RPMI8226 (cell line): ENCODE data around the gene SLC30A5.
"Not testable (repeated sequence)": the region's sequence is repeated elsewhere in the genome, so short reads cannot be mapped to it uniquely, and the experiment has no call there.

Source experiments
- DNase-seq: peaks from one replicate; pipeline ENCODE4 v3.0.0-alpha.2; 2015

The SLC30A5 gene

DNA sequence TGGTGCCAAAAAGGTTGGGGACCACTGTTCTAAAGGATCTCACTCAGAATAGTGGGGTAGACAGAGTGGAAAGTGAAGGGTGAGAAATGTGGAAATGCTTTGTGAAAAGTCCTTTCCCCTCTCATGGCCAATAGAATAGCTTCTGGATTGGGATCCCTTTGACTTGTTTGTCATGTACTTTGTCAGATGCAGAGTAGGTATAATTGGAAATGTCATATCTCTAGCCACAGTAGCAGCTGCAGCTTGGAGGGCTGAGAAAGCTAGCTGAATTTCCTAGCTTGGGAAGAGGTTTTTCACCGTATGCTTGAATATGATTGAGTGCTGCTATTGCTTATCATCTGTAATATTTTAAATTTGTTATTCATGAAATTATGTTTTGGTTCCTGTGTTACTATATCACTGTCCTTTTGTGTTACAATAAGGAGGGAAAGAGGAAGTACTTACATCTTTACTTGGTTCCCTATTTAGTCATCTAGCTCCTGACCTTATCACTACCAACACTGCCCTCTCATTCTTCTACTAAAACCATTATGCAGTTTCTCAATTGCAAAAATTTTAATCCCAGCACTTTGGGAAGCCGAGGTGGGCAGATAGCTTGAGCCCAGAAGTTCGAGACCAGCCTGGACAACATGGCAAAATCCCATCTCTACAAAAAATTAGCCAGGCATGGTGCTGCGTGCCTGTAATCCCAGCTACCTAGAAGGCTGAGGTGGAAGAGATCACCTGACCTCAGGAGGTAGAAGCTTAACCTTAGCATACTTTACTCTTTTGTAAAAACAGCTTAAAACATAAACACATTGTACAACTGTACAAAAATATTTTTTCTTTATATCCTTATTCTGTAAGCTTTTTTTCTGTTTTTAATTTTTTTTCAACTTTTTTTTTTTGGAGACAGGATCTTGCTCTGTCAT is 12.4 kb downstream of the SLC30A5 start:
- no peak for DNase-seq

DNA sequence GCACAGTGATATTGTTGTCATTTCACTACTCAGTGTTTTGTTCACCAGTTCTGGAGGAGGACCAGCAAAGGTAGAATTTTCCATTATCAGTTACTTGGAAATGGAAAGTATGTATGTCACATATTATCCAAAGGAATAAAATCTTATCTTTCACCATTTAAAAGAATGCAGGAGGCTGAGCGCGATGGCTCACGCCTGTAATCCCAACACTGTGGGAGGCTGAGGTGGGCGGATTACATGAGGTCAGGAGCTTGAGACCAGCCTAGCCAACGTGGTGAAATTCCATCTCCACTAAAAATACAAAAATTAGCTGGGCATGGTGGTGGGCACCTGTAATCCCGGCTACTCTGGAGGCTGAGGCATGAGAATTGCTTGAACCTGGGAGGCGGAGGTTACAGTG is 14.6 kb downstream of the SLC30A5 start:
- not testable (repeated sequence) for DNase-seq

DNA sequence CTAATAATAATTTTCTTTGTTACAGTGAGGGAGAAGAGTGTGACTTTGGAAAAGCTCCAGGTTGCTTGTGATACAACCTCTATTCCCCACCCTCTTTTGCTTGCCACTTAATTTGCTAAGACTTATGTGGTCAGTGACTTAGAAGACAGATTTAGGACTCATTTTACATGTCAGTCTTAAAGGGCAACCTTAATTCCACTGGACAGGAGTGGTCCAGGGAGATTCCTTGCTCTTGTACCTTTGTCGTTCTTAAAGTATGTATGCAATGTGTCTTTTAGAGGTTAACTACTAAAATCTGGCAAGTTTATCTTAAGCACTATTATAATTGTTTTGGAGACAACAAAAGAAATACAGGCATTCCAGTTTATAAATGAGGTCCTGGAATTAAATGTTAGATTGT is 20.0 kb downstream of the SLC30A5 start:
- DNase-seq: no peak

DNA sequence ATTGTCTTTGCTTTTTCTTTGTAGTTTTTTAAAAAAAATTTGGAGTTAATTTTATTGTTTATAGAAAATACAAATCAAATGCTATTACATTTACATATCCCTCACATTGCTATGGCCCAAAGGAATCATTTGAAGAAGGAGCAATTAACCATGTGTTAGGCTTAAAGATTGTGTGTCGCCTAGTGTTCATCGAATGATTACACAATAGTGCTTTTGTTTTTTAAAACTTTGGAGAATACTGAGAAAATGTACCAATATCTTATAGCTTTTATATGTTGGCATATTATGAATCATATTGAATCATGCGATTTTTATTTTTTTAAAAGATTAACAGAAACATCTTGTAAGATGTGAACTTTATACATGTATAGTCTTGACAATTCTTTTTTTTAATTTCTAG is 21.7 kb downstream of the SLC30A5 start:
- DNase-seq: no peak

DNA sequence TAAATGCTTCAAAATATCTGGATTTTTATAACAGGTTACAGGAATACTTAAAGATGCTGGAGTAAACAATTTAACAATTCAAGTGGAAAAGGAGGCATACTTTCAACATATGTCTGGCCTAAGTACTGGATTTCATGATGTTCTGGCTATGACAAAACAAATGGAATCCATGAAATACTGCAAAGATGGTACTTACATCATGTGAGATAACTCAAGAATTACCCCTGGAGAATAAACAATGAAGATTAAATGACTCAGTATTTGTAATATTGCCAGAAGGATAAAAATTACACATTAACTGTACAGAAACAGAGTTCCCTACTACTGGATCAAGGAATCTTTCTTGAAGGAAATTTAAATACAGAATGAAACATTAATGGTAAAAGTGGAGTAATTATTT is 35.6 kb downstream of the SLC30A5 start:
- no peak for DNase-seq

DNA sequence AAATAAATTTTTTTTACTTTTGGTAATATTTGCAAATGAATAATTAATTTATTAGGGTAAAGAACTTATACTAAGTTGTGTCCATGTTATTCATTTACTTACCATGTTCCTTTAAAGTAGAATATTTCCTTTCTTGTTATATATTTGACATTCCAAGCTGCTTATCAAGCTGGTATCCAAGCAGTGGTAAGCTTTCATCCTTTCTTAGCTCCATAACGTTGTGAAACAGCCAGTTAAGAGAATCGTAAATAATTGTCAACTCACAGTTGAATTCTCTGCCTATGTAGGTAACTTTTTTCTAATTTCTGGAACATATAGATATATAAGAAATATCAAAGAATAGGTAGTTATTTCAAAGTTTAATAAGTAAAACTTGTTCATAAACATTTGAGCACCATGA is 36.4 kb downstream of the SLC30A5 start:
- DNase-seq: no peak

DNA sequence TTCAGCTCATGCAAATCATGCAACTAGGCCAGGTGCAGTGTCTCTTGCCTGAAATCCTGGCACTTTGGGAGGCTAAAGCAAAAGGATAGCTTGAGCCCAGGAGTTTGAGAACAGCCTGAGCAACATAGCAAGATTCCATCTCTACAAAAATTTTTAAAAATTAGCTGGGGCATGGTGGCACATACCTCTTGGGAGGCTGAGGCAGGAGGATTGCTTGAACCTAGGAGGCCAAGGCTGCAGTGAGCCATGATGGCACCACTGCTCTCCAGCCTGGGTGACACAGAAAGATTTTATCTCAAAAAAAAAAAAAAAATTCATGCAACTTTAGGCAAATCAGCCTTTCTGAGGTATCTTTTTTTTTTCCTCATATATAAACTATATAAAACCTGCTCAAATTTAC is 37.5 kb downstream of the SLC30A5 start:
- DNase-seq: no peak

DNA sequence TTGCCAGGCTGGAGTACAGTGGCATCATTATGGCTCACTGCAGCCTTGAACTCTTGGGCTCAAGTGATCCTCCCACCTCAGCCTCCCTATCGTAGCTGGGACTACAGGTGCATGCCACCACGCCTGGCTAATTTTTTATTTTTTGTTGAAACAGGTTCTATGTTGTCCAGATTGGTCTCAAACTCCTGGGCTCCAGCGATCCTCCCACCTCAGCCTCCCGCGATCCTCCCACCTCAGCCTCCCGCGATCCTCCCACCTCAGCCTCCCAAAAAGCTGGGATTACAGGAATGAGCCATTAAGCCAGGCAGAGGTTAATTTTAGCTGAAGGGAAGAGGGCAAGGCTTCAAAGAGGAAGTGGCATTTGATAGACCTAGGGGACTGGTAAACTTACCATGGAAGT is 40.3 kb downstream of the SLC30A5 start:
- DNase-seq: no peak

DNA sequence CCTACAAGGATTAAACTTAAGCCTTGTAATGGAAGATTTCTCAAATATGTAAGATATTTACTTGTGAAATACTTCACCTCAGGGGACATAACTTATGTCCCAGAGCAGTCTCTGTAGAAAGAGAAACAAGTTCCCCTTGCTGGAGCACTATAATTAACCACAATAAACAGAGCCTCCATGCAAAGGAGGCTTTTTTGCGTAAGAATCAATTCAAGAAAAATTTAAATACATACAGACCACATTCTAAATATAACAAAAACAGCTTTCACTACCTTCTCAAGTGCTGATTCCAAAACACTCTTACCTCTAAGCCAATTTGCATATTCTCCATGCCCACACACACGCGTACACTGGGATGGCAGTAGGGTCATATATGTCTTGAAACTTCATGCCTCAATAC is 42.5 kb downstream of the SLC30A5 start:
- no peak for DNase-seq

DNA sequence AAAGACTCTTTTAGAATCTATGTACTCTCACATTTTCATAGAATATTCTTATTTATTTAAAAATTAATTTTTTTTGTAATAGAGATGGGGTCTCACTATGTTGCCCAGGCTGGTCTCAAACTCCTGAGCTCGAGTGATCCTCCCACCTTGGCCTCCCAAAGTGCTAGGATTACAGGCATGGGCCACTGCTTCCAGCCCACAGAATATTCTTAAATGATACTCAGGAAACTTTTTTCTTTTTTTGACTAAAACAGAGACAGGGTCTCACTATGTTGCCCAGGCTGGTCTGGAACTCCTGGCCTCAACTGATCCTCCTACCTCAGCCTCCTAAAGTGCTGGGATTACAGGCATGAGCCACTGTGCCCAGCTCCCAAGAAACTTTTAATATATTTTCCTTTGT is 43.4 kb downstream of the SLC30A5 start:
- DNase-seq: not testable (repeated sequence)

DNA sequence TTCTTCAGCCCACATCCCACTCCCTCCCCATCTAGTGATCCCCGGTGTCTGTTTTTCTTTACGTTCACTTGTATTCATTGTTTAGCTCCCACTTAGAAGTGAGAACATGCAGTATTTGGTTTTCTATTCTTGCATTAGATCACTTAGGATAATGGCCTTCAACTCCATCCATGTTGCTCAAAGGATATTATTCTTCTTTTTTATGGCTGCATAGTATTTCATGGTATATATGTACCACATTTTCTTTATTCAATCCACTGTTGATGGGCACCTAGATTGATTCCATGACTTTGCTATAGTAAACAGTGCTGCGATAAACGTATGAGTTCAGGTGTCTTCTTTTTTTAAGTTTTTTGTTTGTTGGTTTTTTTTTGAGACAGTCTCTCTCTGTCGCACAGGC is 44.0 kb downstream of the SLC30A5 start:
- no peak for DNase-seq

DNA sequence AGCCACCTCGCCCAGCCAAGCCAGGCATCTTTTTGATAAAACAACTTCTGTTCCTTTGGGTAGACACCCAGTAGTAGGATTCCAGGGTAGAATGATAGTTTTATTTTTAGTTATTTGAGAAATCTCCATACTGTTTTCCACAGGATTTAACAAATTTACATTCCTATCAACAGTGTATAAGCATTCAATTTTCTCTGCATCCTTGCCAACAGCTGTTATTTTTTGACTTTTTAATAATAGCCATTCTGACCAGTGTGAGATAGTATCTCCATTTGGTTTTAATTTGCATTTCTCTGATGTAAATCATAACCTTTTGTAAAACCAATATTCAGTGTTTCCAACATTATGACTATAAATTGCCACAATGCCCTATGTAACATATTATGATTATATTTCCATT is 45.0 kb downstream of the SLC30A5 start:
- DNase-seq: no peak

DNA sequence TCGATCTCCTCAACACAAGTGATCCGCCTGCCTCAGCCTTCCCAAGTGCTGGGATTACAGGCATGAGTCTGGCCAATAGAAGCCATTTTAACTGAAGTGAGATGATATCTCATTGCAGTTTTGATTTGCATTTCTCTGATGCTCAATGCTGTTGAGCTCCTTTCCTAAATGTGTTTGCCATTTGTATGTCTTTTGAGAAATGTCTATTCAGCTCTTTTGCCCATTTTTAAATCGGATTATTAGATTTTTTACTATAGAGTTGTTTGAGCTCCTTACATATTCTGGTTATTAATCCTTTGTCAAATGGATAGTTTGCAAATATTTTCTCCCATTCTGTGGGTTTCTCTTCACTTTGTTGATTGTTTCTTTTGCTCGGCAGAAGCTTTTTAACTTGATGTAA is 46.4 kb downstream of the SLC30A5 start:
- not testable (repeated sequence) for DNase-seq

DNA sequence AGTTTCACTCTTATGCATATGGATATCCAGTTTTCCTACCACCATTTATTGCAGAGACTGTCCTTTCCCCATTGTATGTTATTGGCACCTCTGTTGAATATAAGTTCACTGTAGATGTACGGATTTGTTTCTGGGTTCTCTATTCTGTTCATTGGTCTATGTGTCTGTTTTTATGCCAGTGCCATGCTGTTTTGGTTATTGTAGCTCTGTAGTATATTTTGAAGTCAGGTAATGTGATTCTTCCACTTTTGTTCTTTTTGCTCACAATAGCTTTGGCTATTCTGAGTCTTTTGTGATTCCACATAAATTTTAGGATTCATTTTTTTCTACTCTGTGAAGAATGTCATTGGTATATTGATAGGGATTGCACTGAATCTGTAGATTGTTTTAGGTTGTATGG is 47.0 kb downstream of the SLC30A5 start:
- no peak for DNase-seq

DNA sequence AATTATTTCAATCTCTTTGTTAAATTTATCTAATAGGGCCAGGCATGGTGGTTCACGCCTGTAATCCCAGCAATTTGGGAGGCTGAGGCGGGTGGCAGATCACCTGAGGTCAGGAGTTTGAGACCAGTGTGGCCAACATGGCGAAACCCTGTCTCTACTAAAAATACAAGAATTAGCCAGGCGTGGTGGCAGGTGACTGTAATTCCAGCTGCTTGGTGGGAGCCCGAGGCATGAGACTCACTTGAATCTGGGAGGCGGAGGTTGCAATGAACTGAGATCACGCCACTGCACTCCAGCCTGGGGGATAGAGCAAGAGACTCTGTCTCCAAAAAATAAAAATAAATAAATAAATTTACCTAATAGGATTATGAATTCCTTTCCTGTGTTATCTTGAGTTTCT is 54.8 kb downstream of the SLC30A5 start:
- DNase-seq: not testable (repeated sequence)

DNA sequence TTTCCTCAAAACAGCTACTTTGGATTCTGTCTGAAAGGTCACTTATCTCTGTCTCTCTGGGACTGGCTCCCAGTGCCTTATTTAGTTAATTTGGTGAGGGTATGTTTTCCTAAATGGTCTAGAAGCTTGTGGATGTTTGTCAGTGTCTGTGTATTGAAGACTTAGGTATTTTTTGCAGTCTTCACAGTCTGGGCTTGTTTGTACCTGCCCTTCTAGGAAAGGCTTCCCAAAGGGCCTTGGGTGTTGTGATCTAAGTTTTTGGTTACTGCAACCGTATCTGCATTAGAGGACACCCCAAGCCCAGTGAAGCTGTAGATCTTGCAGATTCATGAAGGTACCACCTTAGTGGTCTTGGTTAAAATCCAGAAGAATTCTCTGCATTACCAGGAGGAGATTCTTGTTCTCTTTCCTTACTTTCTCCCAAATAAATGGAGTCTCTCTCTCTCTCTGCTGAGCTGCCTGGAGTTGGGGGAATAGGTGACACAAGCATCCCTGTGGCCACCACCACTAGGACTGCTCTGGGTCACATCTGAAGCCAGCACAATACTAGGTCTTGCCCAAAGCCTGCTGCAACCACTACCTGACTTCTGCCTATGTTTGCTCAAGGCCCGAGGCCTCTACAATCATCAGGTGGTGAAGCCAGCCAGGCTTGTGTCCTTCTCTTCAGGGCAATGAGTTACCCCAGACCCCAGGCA is 55.3 kb downstream of the SLC30A5 start:
- no peak for DNase-seq

DNA sequence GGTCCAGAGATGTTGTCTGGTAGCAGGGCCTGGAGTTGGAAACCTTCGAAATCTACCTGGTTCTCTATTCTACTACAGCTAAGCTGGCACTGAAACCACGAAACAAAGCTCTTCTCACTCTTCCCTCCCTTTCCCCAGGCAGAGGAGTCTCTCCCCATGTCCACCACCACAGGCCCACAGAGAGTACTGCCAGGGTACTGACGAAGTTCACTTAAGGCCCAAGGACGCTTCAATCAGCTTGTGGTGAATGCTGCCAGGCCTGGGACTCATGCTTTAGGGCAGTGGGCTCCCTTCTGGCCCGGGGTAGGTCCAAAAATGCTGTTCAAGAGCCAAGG is 55.8 kb downstream of the SLC30A5 start:
- DNase-seq: no peak

DNA sequence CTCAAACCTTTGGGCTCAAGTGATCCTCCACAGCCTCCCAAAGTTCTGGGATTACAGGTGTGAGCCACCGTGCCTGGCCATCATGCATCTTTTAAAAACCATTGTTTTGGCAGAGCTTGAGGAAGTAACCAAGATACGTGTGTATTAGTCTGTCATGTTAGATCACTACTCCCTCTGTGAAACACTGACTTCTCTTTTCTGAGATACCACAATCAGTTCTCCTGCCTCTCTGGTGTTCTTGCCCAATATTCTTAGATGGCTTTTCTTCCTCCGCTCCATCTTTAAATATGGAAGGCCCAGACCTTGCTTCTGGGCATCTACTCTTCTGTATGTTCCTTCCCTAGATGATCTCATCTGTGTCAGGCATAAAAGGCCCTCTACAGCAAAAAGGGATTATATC is 58.9 kb downstream of the SLC30A5 start:
- DNase-seq: no peak

DNA sequence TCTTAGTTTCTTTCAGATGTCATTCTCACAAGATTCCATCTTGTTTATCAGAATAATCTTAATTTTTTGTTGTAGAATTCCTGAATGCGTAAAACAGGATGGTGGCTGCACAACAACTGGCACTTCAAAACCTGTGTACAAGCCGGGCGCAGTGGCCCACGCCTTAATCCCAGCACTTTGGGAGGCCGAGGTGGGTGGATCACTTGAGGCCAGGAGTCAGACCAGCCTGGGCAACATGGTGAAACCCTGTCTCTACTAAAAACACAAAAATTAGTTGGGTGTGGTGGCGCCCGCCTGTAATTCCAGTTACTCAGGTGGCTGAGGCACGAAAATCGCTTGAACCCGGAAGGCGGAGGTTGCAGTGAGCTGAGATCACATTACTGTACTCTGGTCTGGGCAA is 62.6 kb downstream of the SLC30A5 start:
- DNase-seq: no peak

DNA sequence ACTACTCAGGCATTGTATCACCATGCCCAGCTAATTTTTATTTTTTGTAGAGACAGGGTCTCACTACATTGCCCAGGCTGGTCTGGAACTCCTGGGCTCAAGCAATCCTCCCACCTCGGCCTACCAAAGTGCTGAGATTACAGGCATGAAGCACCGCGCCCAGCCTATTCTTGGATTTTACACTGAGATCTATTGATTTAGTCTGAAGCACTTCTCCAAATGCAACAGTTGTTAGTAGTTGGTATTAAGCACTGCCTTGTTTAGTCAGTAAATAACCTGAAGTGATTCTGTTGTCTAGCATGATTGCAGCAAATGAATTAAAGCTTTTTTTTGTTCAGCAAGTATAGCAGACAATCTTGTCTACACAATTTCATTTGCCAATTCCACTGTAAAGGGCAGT is 64.2 kb downstream of the SLC30A5 start:
- DNase-seq: no peak

DNA sequence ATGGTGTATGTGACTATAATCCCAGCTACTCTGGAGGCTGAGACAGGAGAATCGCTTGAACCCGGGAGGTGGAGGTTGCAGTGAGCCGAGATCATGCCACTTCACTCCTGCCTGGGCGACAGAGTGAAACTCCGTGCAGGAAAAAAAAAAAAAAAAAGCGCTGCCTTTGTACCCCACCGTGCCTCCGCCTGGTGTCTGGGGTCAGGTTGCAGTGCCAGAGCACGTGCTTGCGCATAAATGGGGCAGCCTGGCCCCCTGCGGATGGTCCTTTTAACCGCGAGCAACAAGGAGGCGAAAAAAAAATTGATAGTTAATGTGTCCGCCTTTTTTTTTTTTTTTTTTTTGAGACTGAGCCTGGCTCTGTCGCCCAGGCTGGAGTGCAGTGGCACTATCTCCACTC is 66.8 kb downstream of the SLC30A5 start:
- no peak for DNase-seq

DNA sequence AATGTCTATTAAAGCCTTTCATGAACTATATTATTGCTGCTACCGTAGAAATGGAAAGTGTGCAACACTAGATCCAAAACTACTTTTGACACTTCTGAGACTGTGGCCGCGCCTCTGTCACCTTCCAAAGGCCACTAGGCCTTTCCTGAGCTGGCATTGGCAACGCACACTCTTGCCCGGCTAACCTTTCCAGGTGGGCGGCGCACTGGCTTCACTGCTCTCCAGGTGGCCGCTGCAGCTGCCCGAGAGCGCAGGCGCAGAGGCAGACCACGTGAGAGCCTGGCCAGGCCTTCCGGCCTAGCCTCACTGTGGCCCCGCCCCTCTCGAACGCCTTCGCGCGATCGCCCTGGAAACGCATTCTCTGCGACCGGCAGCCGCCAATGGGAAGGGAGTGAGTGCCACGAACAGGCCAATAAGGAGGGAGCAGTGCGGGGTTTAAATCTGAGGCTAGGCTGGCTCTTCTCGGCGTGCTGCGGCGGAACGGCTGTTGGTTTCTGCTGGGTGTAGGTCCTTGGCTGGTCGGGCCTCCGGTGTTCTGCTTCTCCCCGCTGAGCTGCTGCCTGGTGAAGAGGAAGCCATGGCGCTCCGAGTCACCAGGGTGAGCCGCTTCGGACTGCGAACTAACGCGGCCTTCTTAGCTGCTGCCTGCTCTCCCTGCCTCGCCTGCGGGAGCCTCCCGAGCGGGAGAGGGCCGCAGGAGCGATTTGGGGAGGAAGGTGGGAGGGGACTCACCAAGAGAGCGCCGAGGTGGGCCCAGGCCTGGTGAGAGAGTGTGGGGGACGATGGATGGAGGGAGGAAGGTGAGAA is 73.1 kb downstream of the SLC30A5 start, which contains the start of gene CCNB1:
TSS of gene CCNB1 (plus strand) at position 465 of the 807 bp plus-strand sequence. CDS start at position 578, 113 bp downstream.
- peak; percentile 100 for DNase-seq

DNA sequence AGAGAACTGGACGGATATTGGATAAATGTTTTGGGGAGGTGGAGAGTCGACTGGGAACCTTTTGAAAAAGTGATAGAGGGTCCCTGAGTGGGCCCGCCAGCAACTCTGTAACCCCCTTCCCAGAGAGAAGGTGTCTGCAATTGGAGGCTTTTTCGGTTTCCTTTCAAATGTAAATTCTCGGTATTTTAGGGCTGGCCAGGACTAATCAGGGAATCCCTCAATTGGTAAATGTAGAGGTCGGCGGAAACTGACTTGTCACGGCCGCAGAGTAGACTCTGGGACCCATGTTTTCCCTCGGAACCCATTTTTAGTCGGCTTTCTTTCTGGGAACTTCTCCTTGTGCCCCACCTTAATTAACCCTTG is 73.7 kb downstream of the SLC30A5 start:
- DNase-seq: peak; percentile 11

DNA sequence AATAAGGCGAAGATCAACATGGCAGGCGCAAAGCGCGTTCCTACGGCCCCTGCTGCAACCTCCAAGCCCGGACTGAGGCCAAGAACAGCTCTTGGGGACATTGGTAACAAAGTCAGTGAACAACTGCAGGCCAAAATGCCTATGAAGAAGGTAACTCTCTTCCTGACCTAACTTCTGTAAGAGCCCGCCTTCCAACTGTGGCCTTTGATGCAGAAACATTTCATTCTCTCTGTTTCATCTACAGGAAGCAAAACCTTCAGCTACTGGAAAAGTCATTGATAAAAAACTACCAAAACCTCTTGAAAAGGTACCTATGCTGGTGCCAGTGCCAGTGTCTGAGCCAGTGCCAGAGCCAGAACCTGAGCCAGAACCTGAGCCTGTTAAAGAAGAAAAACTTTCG is 74.1 kb downstream of the SLC30A5 start:
- no peak for DNase-seq
